HT-29 (cell line): ENCODE data around the gene CACNA1E. TPM values are rescaled to one million over a fixed set of nuclear protein-coding genes. Genes with fewer than 3 reads are reported as not detected.

Experiments used
- DNase-seq: peaks from one replicate; pipeline ENCODE4 v3.0.0-alpha.2; 2015; ENCODE audit warnings: low spot score
- total RNA-seq: library from RNA; depleted of rRNA; stranded (reverse); fragments of >200 nt; shearing (Covaris generic); gene quantifications from 2 replicates; pipeline ENCODE4 v1.2.3, GENCODE V29; 2014

Gene CACNA1E
- total RNA-seq, 1 experiment from 2014 or later, result not detected

- DNase-seq, result no peak
These were observed 283.8 kb downstream of the CACNA1E start for GRCh38 chr1:181767001-181767708.

GRCh38 chr1:181768211-181768929 lies 285.1 kb downstream of the CACNA1E start:
- no peak for DNase-seq

- DNase-seq, result no peak
These were observed 285.6 kb downstream of the CACNA1E start for GRCh38 chr1:181768930-181769280.

- DNase-seq, result no peak
These were observed 286.5 kb downstream of the CACNA1E start for GRCh38 chr1:181769846-181770245.

GRCh38 chr1:181772714-181773113 lies 289.4 kb downstream of the CACNA1E start:
- no peak for DNase-seq

GRCh38 chr1:181776044-181776443 lies 292.7 kb downstream of the CACNA1E start:
- DNase-seq, result no peak

GRCh38 chr1:181777286-181777685 lies 294.0 kb downstream of the CACNA1E start:
- no peak for DNase-seq

- DNase-seq, result no peak
These were observed 294.5 kb downstream of the CACNA1E start for GRCh38 chr1:181777812-181778211.

- no peak for DNase-seq
These were observed 295.4 kb downstream of the CACNA1E start for GRCh38 chr1:181778640-181779260.

- DNase-seq, result no peak
These were observed 296.0 kb downstream of the CACNA1E start for GRCh38 chr1:181779343-181779742.

- DNase-seq, result no peak
These were observed 299.9 kb downstream of the CACNA1E start for GRCh38 chr1:181783208-181783607.

- DNase-seq, result no peak
These were observed 300.8 kb downstream of the CACNA1E start for GRCh38 chr1:181784039-181784683.

- no peak for DNase-seq
These were observed 306.1 kb downstream of the CACNA1E start for GRCh38 chr1:181789395-181789794.

GRCh38 chr1:181791721-181792120 lies 308.4 kb downstream of the CACNA1E start:
- DNase-seq, result no peak

GRCh38 chr1:181793831-181794230 lies 310.5 kb downstream of the CACNA1E start:
- DNase-seq, result no peak

- DNase-seq, result no peak
These were observed 311.0 kb downstream of the CACNA1E start for GRCh38 chr1:181794332-181794731.

GRCh38 chr1:181798191-181798926 lies 315.0 kb downstream of the CACNA1E start:
- DNase-seq, result no peak

- no peak for DNase-seq
These were observed 318.3 kb downstream of the CACNA1E start for GRCh38 chr1:181801617-181802016.

GRCh38 chr1:181802466-181802865 lies 319.1 kb downstream of the CACNA1E start:
- DNase-seq, result no peak

GRCh38 chr1:181803421-181803820 lies 320.1 kb downstream of the CACNA1E start:
- no peak for DNase-seq

- no peak for DNase-seq
These were observed 321.7 kb downstream of the CACNA1E start for GRCh38 chr1:181804989-181805388.

GRCh38 chr1:181806746-181807145 lies 323.4 kb downstream of the CACNA1E start:
- no peak for DNase-seq
